H9 (cell line): Measurements from ENCODE around the gene PRKAR2B. TPM values are rescaled to one million over a fixed set of nuclear protein-coding genes. Genes with fewer than 3 reads are reported as not detected.

Experiments
- DNase-seq: peaks from one replicate; pipeline ENCODE4 v3.0.0-alpha.2; 2017
- H2AFZ ChIP-seq: one replicate; pipeline ENCODE4 v1.6.1; 2013; ENCODE audit warnings: mild to moderate bottlenecking, low read length, control low read depth, moderate library complexity
- H2AK5ac ChIP-seq: 2 replicates; pipeline ENCODE4 v1.6.1; 2013; ENCODE audit warnings: low read length, control low read depth, mixed read lengths; ENCODE audit not compliant: insufficient read length
- H2BK120ac ChIP-seq: one replicate; pipeline ENCODE4 v1.6.1; 2013; ENCODE audit warnings: low read depth, mild to moderate bottlenecking, low read length, control low read depth, inconsistent platforms; ENCODE audit not compliant: poor library complexity, severe bottlenecking
- H2BK12ac ChIP-seq: 2 replicates; pipeline ENCODE4 v1.6.1; 2013; ENCODE audit warnings: low read length, control low read depth, mixed read lengths, low read depth; ENCODE audit not compliant: insufficient read length
- H2BK15ac ChIP-seq: 2 replicates; pipeline ENCODE4 v1.6.1; 2013; ENCODE audit warnings: low read depth, low read length, control low read depth
- H2BK20ac ChIP-seq: one replicate; pipeline ENCODE4 v1.6.1; 2013; ENCODE audit warnings: low read depth, mild to moderate bottlenecking, low read length, control low read depth, inconsistent platforms; ENCODE audit not compliant: poor library complexity, severe bottlenecking
- H2BK5ac ChIP-seq: 2 replicates; pipeline ENCODE4 v1.6.1; 2013; ENCODE audit warnings: low read length, control low read depth, mixed read lengths; ENCODE audit not compliant: insufficient read length
- H3K14ac ChIP-seq: 2 replicates; pipeline ENCODE4 v1.6.1; 2013; ENCODE audit warnings: low read length, control low read depth; ENCODE audit not compliant: insufficient read depth
- H3K18ac ChIP-seq: 2 replicates; pipeline ENCODE4 v1.6.1; 2013; ENCODE audit warnings: low read depth, mild to moderate bottlenecking, mixed read lengths, low read length, control low read depth; ENCODE audit not compliant: insufficient read length
- H3K23ac ChIP-seq: 2 replicates; pipeline ENCODE4 v1.6.1; 2013; ENCODE audit warnings: low read length, control low read depth, mixed read lengths, low read depth; ENCODE audit not compliant: insufficient read length
- H3K23me2 ChIP-seq: 2 replicates; pipeline ENCODE4 v1.6.1; 2013; ENCODE audit warnings: low read depth, mild to moderate bottlenecking, mixed read lengths, low read length, control low read depth; ENCODE audit not compliant: insufficient read length, poor library complexity, severe bottlenecking
- H3K27ac ChIP-seq: 2 replicates; pipeline ENCODE4 v1.5.1; 2013; ENCODE audit warnings: low read length, control low read depth, mixed read lengths, low read depth; ENCODE audit not compliant: insufficient read length
- H3K27me3 ChIP-seq: 2 replicates; pipeline ENCODE4 v1.6.1; 2013; ENCODE audit warnings: low read length, control low read depth, inconsistent platforms; ENCODE audit not compliant: insufficient read depth
- H3K4ac ChIP-seq: 2 replicates; pipeline ENCODE4 v1.6.1; 2013; ENCODE audit warnings: low read depth, mild to moderate bottlenecking, control low read depth, inconsistent platforms, low read length, moderate library complexity
- H3K4me1 ChIP-seq: 2 replicates; pipeline ENCODE4 v1.6.1; 2013; ENCODE audit warnings: low read length, control low read depth, inconsistent platforms; ENCODE audit not compliant: insufficient read depth
- H3K4me2 ChIP-seq: 2 replicates; pipeline ENCODE4 v1.6.1; 2013; ENCODE audit warnings: low read length, control low read depth, mixed read lengths; ENCODE audit not compliant: insufficient read length, insufficient read depth
- H3K56ac ChIP-seq: 2 replicates; pipeline ENCODE4 v1.6.1; 2013; ENCODE audit warnings: low read depth, mild to moderate bottlenecking, mixed read lengths, low read length, control low read depth; ENCODE audit not compliant: insufficient read length
- H3K79me1 ChIP-seq: 2 replicates; pipeline ENCODE4 v1.6.1; 2013; ENCODE audit warnings: low read depth, mild to moderate bottlenecking, moderate library complexity, low read length, control low read depth, inconsistent platforms; ENCODE audit not compliant: insufficient read depth, poor library complexity, severe bottlenecking
- H3K79me2 ChIP-seq: 2 replicates; pipeline ENCODE4 v1.6.1; 2013; ENCODE audit warnings: low read length, control low read depth, inconsistent platforms; ENCODE audit not compliant: insufficient read depth
- H3K9ac ChIP-seq: 2 replicates; pipeline ENCODE4 v1.6.1; 2013; ENCODE audit warnings: low read length, control low read depth, mixed read lengths; ENCODE audit not compliant: insufficient read length; ENCODE audit errors: extremely low read depth
- H3K9me3 ChIP-seq: one replicate; pipeline ENCODE4 v1.6.1; 2013; ENCODE audit warnings: low read depth, low read length, inconsistent platforms; ENCODE audit not compliant: control insufficient read depth
- H3T11ph ChIP-seq: one replicate; pipeline ENCODE4 v1.6.1; 2013; ENCODE audit warnings: mild to moderate bottlenecking, low read length, control low read depth, inconsistent platforms
- H4K20me1 ChIP-seq: one replicate; pipeline ENCODE4 v1.6.1; 2013; ENCODE audit not compliant: control insufficient read depth, insufficient read length, insufficient read depth
- H4K5ac ChIP-seq: 2 replicates; pipeline ENCODE4 v1.6.1; 2013; ENCODE audit warnings: low read depth, mild to moderate bottlenecking, mixed read lengths, low read length, control low read depth; ENCODE audit not compliant: insufficient read length
- H4K8ac ChIP-seq: replicated peaks from 2 replicates; pipeline ENCODE4 v1.6.1; 2013; ENCODE audit warnings: low read length, control low read depth, mixed read lengths, low read depth; ENCODE audit not compliant: insufficient read length
- H4K91ac ChIP-seq: 2 replicates; pipeline ENCODE4 v1.6.1; 2013; ENCODE audit warnings: low read depth, mild to moderate bottlenecking, moderate library complexity, mixed read lengths, low read length, control low read depth; ENCODE audit not compliant: insufficient read length
- H3K27ac Mint-ChIP-seq, 3 experiments: 2 replicates in 2 of 3; 3 replicates in 1 of 3; pipeline ENCODE4 v1.8.0; 2020 to 2021; ENCODE audit warnings: mixed read lengths in 3 of 3, mild to moderate bottlenecking in 1 of 3, moderate library complexity in 1 of 3
- H3K27me3 Mint-ChIP-seq: 2 replicates; pipeline ENCODE4 v1.8.0; 2021; ENCODE audit warnings: low read depth, mild to moderate bottlenecking, moderate library complexity, mixed read lengths
- H3K36me3 Mint-ChIP-seq, 3 experiments: 2 replicates in 2 of 3; 3 replicates in 1 of 3; pipeline ENCODE4 v1.8.0; 2020 to 2021; ENCODE audit warnings: low read depth in 3 of 3, mixed read lengths in 3 of 3; ENCODE audit not compliant: insufficient read depth in 1 of 3
- H3K4me1 Mint-ChIP-seq, 2 experiments: 2 replicates each; pipeline ENCODE4 v1.8.0; 2020; ENCODE audit warnings: mixed read lengths in 2 of 2
- H3K4me3 Mint-ChIP-seq, 2 experiments: 2 replicates in 1 of 2; 3 replicates in 1 of 2; pipeline ENCODE4 v1.8.0; 2020 to 2021; ENCODE audit warnings: mild to moderate bottlenecking in 2 of 2, mixed read lengths in 2 of 2, moderate library complexity in 1 of 2
- H3K9me3 Mint-ChIP-seq, 2 experiments: 2 replicates in 1 of 2; 3 replicates in 1 of 2; pipeline ENCODE4 v1.8.0; 2020; ENCODE audit warnings: mild to moderate bottlenecking in 2 of 2, mixed read lengths in 2 of 2, moderate library complexity in 1 of 2
- WGBS: extraction: QIAGEN DNeasy Blood & Tissue Kit; methylation state at CpG from one replicate; pipeline ENCODE4 v1.1.7; 2013; ENCODE audit warnings: missing lambda C conversion rate, low lambda C conversion rate, mixed read lengths; ENCODE audit not compliant: insufficient read length; ENCODE audit errors: extremely low coverage; 5-methylcytosine and 5-hydroxymethylcytosine counted together
- total RNA-seq: library from RNA; stranded (reverse); gene quantifications from 2 replicates; pipeline ENCODE4 v1.2.1, GENCODE V29; 2021
- TF ChIP-seq, protein P1 (sequence below): fragments of 200-600 bp; sonication (generic); conservative IDR thresholded peaks from 3 replicates; pipeline ENCODE4 v1.8.0; 2021; ENCODE audit warnings: antibody characterized with exemption, mild to moderate bottlenecking

Gene PRKAR2B
- total RNA-seq, 1 experiment from 2014 or later, result 16.6 TPM

- no peaks in the 10 kb centered on the region for H3K4me1 ChIP-seq
- no peak overlapping the region for H3K9ac ChIP-seq
- H2BK20ac ChIP-seq, result no peak overlapping the region
- no peaks in the 10 kb centered on the region for H3K79me2 ChIP-seq
- Mint-ChIP-seq H3K36me3 (no peaks in the 10 kb centered on the region), H3K4me3 (no peak overlapping the region), H3K9me3 (no peaks in the 10 kb centered on the region), H3K27me3 (no peaks in the 10 kb centered on the region), H3K4me1 (peaks cover 0 to 7% of the 10 kb centered on the region in 2 experiments; a peak in 3 of 4 replicates), H3K27ac (no peak overlapping the region)
- no peak overlapping the region for H4K91ac ChIP-seq
- H3K27ac ChIP-seq, result no peak overlapping the region
- H3K27me3 ChIP-seq, result no peaks in the 10 kb centered on the region
- no CpG with 5 or more reads among the region's 2 CpGs for WGBS
- TF ChIP-seq, protein P1, sequence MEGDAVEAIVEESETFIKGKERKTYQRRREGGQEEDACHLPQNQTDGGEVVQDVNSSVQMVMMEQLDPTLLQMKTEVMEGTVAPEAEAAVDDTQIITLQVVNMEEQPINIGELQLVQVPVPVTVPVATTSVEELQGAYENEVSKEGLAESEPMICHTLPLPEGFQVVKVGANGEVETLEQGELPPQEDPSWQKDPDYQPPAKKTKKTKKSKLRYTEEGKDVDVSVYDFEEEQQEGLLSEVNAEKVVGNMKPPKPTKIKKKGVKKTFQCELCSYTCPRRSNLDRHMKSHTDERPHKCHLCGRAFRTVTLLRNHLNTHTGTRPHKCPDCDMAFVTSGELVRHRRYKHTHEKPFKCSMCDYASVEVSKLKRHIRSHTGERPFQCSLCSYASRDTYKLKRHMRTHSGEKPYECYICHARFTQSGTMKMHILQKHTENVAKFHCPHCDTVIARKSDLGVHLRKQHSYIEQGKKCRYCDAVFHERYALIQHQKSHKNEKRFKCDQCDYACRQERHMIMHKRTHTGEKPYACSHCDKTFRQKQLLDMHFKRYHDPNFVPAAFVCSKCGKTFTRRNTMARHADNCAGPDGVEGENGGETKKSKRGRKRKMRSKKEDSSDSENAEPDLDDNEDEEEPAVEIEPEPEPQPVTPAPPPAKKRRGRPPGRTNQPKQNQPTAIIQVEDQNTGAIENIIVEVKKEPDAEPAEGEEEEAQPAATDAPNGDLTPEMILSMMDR, result no peak
- no peaks in the 10 kb centered on the region for H3K79me1 ChIP-seq
- no peak overlapping the region for H2AK5ac ChIP-seq
- no peak overlapping the region for H4K8ac ChIP-seq
- H2BK120ac ChIP-seq, result no peak overlapping the region
- H4K20me1 ChIP-seq, result no peaks in the 10 kb centered on the region
- H3K4ac ChIP-seq, result no peak overlapping the region
- H2BK15ac ChIP-seq, result no peak overlapping the region
- no peak overlapping the region for H3T11ph ChIP-seq
- H3K9me3 ChIP-seq, result no peaks in the 10 kb centered on the region
- H2AFZ ChIP-seq, result no peak overlapping the region
- H2BK5ac ChIP-seq, result no peak overlapping the region
- no peak overlapping the region for H3K56ac ChIP-seq
- H2BK12ac ChIP-seq, result no peak overlapping the region
- H3K4me2 ChIP-seq, result no peak overlapping the region
- DNase-seq, result no peak
- no peak overlapping the region for H3K14ac ChIP-seq
- H3K18ac ChIP-seq, result no peak overlapping the region
- H4K5ac ChIP-seq, result no peak overlapping the region
- no peaks in the 10 kb centered on the region for H3K23me2 ChIP-seq
- H3K23ac ChIP-seq, result no peak overlapping the region
Measured at GRCh38 chr7:107007892-107008287, 36.6 kb upstream of the PRKAR2B start.
